ENCODE measurements around the gene EXOSC7. TPM values are rescaled to one million over a fixed set of nuclear protein-coding genes. Genes with fewer than 3 reads are reported as not detected.

EXOSC7 gene
- total and polyA plus RNA-seq, 10 of the 15 experiments (the other 5 are each of a cell fraction or from before 2014, with no cell fraction given), result 58.0 to 193 (median 82.9) TPM

DNA sequence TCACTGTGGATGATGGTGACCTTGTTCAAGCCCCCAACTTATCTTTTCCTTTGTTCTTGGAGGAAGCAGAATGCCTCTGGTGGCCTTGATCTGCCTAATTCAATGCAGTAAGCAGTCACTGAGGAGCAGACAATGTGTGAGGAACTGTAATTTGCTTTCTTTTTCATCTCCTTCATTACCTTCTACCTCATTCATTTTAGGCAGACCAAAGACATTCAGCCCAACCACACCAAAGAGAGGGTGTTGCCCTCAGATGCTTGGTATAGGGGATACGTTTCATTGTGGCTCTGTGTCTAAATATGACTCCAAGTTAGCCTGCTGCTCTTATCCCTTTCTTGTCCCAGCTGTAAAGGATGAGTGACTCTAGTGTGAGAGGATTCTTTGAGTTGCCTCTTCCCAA, 15.3 kb downstream of the EXOSC7 start (continued):
- TF ChIP-seq, protein P1, sequence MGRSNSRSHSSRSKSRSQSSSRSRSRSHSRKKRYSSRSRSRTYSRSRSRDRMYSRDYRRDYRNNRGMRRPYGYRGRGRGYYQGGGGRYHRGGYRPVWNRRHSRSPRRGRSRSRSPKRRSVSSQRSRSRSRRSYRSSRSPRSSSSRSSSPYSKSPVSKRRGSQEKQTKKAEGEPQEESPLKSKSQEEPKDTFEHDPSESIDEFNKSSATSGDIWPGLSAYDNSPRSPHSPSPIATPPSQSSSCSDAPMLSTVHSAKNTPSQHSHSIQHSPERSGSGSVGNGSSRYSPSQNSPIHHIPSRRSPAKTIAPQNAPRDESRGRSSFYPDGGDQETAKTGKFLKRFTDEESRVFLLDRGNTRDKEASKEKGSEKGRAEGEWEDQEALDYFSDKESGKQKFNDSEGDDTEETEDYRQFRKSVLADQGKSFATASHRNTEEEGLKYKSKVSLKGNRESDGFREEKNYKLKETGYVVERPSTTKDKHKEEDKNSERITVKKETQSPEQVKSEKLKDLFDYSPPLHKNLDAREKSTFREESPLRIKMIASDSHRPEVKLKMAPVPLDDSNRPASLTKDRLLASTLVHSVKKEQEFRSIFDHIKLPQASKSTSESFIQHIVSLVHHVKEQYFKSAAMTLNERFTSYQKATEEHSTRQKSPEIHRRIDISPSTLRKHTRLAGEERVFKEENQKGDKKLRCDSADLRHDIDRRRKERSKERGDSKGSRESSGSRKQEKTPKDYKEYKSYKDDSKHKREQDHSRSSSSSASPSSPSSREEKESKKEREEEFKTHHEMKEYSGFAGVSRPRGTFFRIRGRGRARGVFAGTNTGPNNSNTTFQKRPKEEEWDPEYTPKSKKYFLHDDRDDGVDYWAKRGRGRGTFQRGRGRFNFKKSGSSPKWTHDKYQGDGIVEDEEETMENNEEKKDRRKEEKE (IDR thresholded peaks at IDR 0.05), result no peak
- TF ChIP-seq, protein P2, sequence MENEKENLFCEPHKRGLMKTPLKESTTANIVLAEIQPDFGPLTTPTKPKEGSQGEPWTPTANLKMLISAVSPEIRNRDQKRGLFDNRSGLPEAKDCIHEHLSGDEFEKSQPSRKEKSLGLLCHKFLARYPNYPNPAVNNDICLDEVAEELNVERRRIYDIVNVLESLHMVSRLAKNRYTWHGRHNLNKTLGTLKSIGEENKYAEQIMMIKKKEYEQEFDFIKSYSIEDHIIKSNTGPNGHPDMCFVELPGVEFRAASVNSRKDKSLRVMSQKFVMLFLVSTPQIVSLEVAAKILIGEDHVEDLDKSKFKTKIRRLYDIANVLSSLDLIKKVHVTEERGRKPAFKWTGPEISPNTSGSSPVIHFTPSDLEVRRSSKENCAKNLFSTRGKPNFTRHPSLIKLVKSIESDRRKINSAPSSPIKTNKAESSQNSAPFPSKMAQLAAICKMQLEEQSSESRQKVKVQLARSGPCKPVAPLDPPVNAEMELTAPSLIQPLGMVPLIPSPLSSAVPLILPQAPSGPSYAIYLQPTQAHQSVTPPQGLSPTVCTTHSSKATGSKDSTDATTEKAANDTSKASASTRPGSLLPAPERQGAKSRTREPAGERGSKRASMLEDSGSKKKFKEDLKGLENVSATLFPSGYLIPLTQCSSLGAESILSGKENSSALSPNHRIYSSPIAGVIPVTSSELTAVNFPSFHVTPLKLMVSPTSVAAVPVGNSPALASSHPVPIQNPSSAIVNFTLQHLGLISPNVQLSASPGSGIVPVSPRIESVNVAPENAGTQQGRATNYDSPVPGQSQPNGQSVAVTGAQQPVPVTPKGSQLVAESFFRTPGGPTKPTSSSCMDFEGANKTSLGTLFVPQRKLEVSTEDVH (IDR thresholded peaks at IDR 0.05; ENCODE audit: low read depth, partially characterized antibody), result no peak
- TF ChIP-seq ATF7 (IDR thresholded peaks at IDR 0.05; ENCODE audit: low read depth), result no peak
- no peak for TF ChIP-seq CREM (IDR thresholded peaks at IDR 0.05; ENCODE audit: low read depth)
- TF ChIP-seq LARP7 (IDR thresholded peaks at IDR 0.05), result no peak
- TF ChIP-seq, protein P3, sequence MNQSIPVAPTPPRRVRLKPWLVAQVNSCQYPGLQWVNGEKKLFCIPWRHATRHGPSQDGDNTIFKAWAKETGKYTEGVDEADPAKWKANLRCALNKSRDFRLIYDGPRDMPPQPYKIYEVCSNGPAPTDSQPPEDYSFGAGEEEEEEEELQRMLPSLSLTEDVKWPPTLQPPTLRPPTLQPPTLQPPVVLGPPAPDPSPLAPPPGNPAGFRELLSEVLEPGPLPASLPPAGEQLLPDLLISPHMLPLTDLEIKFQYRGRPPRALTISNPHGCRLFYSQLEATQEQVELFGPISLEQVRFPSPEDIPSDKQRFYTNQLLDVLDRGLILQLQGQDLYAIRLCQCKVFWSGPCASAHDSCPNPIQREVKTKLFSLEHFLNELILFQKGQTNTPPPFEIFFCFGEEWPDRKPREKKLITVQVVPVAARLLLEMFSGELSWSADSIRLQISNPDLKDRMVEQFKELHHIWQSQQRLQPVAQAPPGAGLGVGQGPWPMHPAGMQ (IDR thresholded peaks at IDR 0.05; ENCODE audit: borderline replicate concordance), result no peak
- TF ChIP-seq BACH1 (IDR thresholded peaks at IDR 0.05; ENCODE audit: borderline replicate concordance), result no peak
- TF ChIP-seq, protein P4, sequence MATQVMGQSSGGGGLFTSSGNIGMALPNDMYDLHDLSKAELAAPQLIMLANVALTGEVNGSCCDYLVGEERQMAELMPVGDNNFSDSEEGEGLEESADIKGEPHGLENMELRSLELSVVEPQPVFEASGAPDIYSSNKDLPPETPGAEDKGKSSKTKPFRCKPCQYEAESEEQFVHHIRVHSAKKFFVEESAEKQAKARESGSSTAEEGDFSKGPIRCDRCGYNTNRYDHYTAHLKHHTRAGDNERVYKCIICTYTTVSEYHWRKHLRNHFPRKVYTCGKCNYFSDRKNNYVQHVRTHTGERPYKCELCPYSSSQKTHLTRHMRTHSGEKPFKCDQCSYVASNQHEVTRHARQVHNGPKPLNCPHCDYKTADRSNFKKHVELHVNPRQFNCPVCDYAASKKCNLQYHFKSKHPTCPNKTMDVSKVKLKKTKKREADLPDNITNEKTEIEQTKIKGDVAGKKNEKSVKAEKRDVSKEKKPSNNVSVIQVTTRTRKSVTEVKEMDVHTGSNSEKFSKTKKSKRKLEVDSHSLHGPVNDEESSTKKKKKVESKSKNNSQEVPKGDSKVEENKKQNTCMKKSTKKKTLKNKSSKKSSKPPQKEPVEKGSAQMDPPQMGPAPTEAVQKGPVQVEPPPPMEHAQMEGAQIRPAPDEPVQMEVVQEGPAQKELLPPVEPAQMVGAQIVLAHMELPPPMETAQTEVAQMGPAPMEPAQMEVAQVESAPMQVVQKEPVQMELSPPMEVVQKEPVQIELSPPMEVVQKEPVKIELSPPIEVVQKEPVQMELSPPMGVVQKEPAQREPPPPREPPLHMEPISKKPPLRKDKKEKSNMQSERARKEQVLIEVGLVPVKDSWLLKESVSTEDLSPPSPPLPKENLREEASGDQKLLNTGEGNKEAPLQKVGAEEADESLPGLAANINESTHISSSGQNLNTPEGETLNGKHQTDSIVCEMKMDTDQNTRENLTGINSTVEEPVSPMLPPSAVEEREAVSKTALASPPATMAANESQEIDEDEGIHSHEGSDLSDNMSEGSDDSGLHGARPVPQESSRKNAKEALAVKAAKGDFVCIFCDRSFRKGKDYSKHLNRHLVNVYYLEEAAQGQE (IDR thresholded peaks at IDR 0.05; ENCODE audit: low read depth, low read length), result no peak

Measured in GM12878 (cell line).